SKM-1 treated with dmso at 0.1 percent for 144 hours (cell line): ENCODE data around the gene HES3.

Experiments used
- DNase-seq: peaks from one replicate; lab custom pipeline; 2025; ENCODE audit not compliant: unreplicated experiment; lab: John Stamatoyannopoulos, UW

Gene HES3

GRCh38 chr1:6260961-6261614 lies 17.1 kb downstream of the HES3 start, which contains the start of gene GPR153:
TSS of gene GPR153 (minus strand) at chr1:6261098. CDS start at chr1:6254905, 6,193 bp downstream.
- DNase-seq: peak; percentile 4

GRCh38 chr1:6261615-6261995 lies 17.6 kb downstream of the HES3 start:
- no peak for DNase-seq

- DNase-seq: no peak
Observed at GRCh38 chr1:6262555-6263420, 18.8 kb downstream of the HES3 start.

GRCh38 chr1:6263716-6264115 lies 19.7 kb downstream of the HES3 start:
- DNase-seq: no peak

GRCh38 chr1:6265151-6265550 lies 21.2 kb downstream of the HES3 start:
- DNase-seq: no peak

- no peak for DNase-seq
Observed at GRCh38 chr1:6266641-6267040, 22.7 kb downstream of the HES3 start.

- no peak for DNase-seq
Observed at GRCh38 chr1:6267686-6268322, 23.8 kb downstream of the HES3 start.

- DNase-seq: no peak
Observed at GRCh38 chr1:6268415-6268814, 24.4 kb downstream of the HES3 start.

- no peak for DNase-seq
Observed at GRCh38 chr1:6269296-6269695, 25.3 kb downstream of the HES3 start.

- no peak for DNase-seq
Observed at GRCh38 chr1:6269720-6270400, 25.9 kb downstream of the HES3 start.

- no peak for DNase-seq
Observed at GRCh38 chr1:6270401-6270800, 26.4 kb downstream of the HES3 start.

GRCh38 chr1:6271006-6271405 lies 27.0 kb downstream of the HES3 start:
- DNase-seq: no peak

GRCh38 chr1:6271554-6271953 lies 27.6 kb downstream of the HES3 start:
- no peak for DNase-seq

GRCh38 chr1:6272452-6272851 lies 28.5 kb downstream of the HES3 start:
- no peak for DNase-seq

- DNase-seq: no peak
Observed at GRCh38 chr1:6272868-6273267, 28.9 kb downstream of the HES3 start.

- no peak for DNase-seq
Observed at GRCh38 chr1:6273380-6273891, 29.5 kb downstream of the HES3 start.

- DNase-seq: no peak
Observed at GRCh38 chr1:6274102-6274501, 30.1 kb downstream of the HES3 start.

GRCh38 chr1:6274622-6275139 lies 30.7 kb downstream of the HES3 start:
- DNase-seq: no peak

GRCh38 chr1:6275826-6276782 lies 32.1 kb downstream of the HES3 start:
- DNase-seq: no peak
